Stimulated activated CD8-positive, alpha-beta memory T cell treated with anti-CD3 and anti-CD28 coated beads, Interleukin-7, amount 100 ng/mL, for 48 hours (primary cell): ENCODE results near the gene DSCAM.
"Not testable (repeated sequence)": the region's sequence is repeated elsewhere in the genome, so short reads cannot be mapped to it uniquely, and the experiment has no call there.

ENCODE experiments used
- DNase-seq, 2 donors: peaks; one replicate each; pipeline ENCODE4 v3.0.0-alpha.2; 2020; ENCODE audit warnings: low read depth in 1 of 2; ENCODE audit errors: extremely low read depth in 1 of 2

Gene DSCAM

GRCh38 chr21:40846587-40847411 lies at the start of gene DSCAM:
Gene DSCAM, minus strand, starts transcription at chr21:40847158. Its CDS starts 497 bp downstream, at chr21:40846661.
- no peak for DNase-seq

- not testable (repeated sequence) for DNase-seq
Observed at GRCh38 chr21:40895697-40896096, 48.7 kb upstream of the DSCAM start.

- no peak for DNase-seq
Observed at GRCh38 chr21:40886931-40887330, 40.0 kb upstream of the DSCAM start.

- DNase-seq = no peak
Observed at GRCh38 chr21:40886006-40886405, 39.0 kb upstream of the DSCAM start.

- DNase-seq = no peak
Observed at GRCh38 chr21:40882192-40882915, 35.4 kb upstream of the DSCAM start.

- no peak for DNase-seq
Observed at GRCh38 chr21:40881767-40882166, 34.8 kb upstream of the DSCAM start.

- DNase-seq = no peak
Observed at GRCh38 chr21:40871099-40871498, 24.1 kb upstream of the DSCAM start.

- no peak for DNase-seq
Observed at GRCh38 chr21:40863839-40864238, 16.9 kb upstream of the DSCAM start.

GRCh38 chr21:40858517-40858916 lies 11.6 kb upstream of the DSCAM start:
- DNase-seq = no peak

GRCh38 chr21:40853956-40854688 lies 7.2 kb upstream of the DSCAM start:
- DNase-seq = no peak

- no peak for DNase-seq
Observed at GRCh38 chr21:40852563-40852962, 5.6 kb upstream of the DSCAM start.

GRCh38 chr21:40851749-40852148 lies 4.8 kb upstream of the DSCAM start:
- no peak for DNase-seq

GRCh38 chr21:40850071-40850470 lies 3.1 kb upstream of the DSCAM start:
- no peak for DNase-seq

- no peak for DNase-seq
Observed at GRCh38 chr21:40847951-40848350, 993 bp upstream of the DSCAM start.

GRCh38 chr21:40846103-40846502 lies 855 bp downstream of the DSCAM start:
- DNase-seq = no peak

- DNase-seq = no peak
Observed at GRCh38 chr21:40845441-40845995, 1.4 kb downstream of the DSCAM start.

- no peak for DNase-seq
Observed at GRCh38 chr21:40844935-40845334, 2.0 kb downstream of the DSCAM start.

- no peak for DNase-seq
Observed at GRCh38 chr21:40842197-40842552, 4.8 kb downstream of the DSCAM start.

- no peak for DNase-seq
Observed at GRCh38 chr21:40841524-40842196, 5.3 kb downstream of the DSCAM start.

GRCh38 chr21:40840401-40841125 lies 6.4 kb downstream of the DSCAM start:
- DNase-seq = no peak
